Chondrocyte (in vitro differentiated cells): ENCODE results near the gene ITGB1BP2. TPM values are rescaled to one million over a fixed set of nuclear protein-coding genes. Genes with fewer than 3 reads are reported as not detected.

ENCODE experiments used
- DNase-seq: peaks from one replicate; pipeline ENCODE4 v3.0.0; 2021; ENCODE audit warnings: mixed read lengths, low spot score
- H3K27ac Mint-ChIP-seq: one replicate; pipeline ENCODE4 v1.8.0; 2021; ENCODE audit warnings: mild to moderate bottlenecking, moderate library complexity, mixed read lengths; ENCODE audit not compliant: unreplicated experiment
- H3K27me3 Mint-ChIP-seq: 2 replicates; pipeline ENCODE4 v1.8.0; 2021; ENCODE audit warnings: low read depth, mixed read lengths
- H3K36me3 Mint-ChIP-seq: 2 replicates; pipeline ENCODE4 v1.8.0; 2021; ENCODE audit warnings: low read depth, mixed read lengths
- H3K4me1 Mint-ChIP-seq: 2 replicates; pipeline ENCODE4 v1.8.0; 2021; ENCODE audit warnings: low read depth, mild to moderate bottlenecking, mixed read lengths
- H3K4me3 Mint-ChIP-seq: one replicate; pipeline ENCODE4 v1.8.0; 2021; ENCODE audit warnings: mild to moderate bottlenecking, moderate library complexity, mixed read lengths; ENCODE audit not compliant: unreplicated experiment
- H3K9me3 Mint-ChIP-seq: 2 replicates; pipeline ENCODE4 v1.8.0; 2021; ENCODE audit warnings: low read depth, mixed read lengths
- CTCF ChIP-seq: fragments of 200-600 bp; sonication (generic); IDR thresholded peaks from 2 replicates; pipeline ENCODE4 v1.5.0; 2021; ENCODE audit warnings: antibody characterized with exemption, mild to moderate bottlenecking, moderate library complexity
- long read RNA-seq: library from polyadenylated mRNA; stranded (forward); transcript quantifications from one replicate; pipeline ENCODE4 v2.0.0, GENCODE V29; 2021
- total RNA-seq: library from RNA; stranded (reverse); gene quantifications from 3 replicates; pipeline ENCODE4 v1.2.1, GENCODE V29; 2021

ITGB1BP2 gene
- total RNA-seq, result 2.1 to 3.2 TPM (median 2.5 TPM) in 3 replicates
- long read RNA-seq, result 0 reads

GRCh38 chrX:71301195-71301924 is at the start of gene ITGB1BP2:
ITGB1BP2 (plus strand) TSS chrX:71301750; CDS start chrX:71301807, 57 bp downstream.
- peaks cover 16% of the 10 kb centered on the region for H3K4me1 Mint-ChIP-seq
- H3K27ac Mint-ChIP-seq, result peak within 1 kb of the TSS; percentile 74
- no peaks in the 10 kb centered on the region for H3K27me3 Mint-ChIP-seq
- H3K4me3 Mint-ChIP-seq, result peak within 1 kb of the TSS; percentile 47
- H3K9me3 Mint-ChIP-seq, result peaks cover 3% of the 10 kb centered on the region
- no peak for TF ChIP-seq CTCF
- DNase-seq, result no peak
- H3K36me3 Mint-ChIP-seq, result peaks cover 40% of the 10 kb centered on the region

- H3K36me3 Mint-ChIP-seq, result peaks cover 12% of the 10 kb centered on the region
- no peaks in the 10 kb centered on the region for H3K9me3 Mint-ChIP-seq
- TF ChIP-seq CTCF, result no peak
- H3K27me3 Mint-ChIP-seq, result no peaks in the 10 kb centered on the region
- H3K27ac Mint-ChIP-seq, result peak overlapping the region; percentile 36
- DNase-seq, result no peak
- peaks cover 19% of the 10 kb centered on the region for H3K4me1 Mint-ChIP-seq
- peak overlapping the region; percentile 40 for H3K4me3 Mint-ChIP-seq
Observed at GRCh38 chrX:71252221-71252620, 49.3 kb upstream of the ITGB1BP2 start.

GRCh38 chrX:71253253-71254091 is 48.1 kb upstream of the ITGB1BP2 start:
- Mint-ChIP-seq H3K36me3 (peaks cover 9% of the 10 kb centered on the region), H3K9me3 (no peaks in the 10 kb centered on the region), H3K4me1 (peaks cover 19% of the 10 kb centered on the region), H3K4me3 (peak overlapping the region; percentile 90), H3K27me3 (no peaks in the 10 kb centered on the region), H3K27ac (peak overlapping the region; percentile 59)
- TF ChIP-seq CTCF, result peak; percentile 72
- DNase-seq, result peak; percentile 56

GRCh38 chrX:71254092-71254963 is 47.2 kb upstream of the ITGB1BP2 start, which contains the start of gene ZMYM3:
ZMYM3 (minus strand) TSS chrX:71254140; CDS start chrX:71253255, 885 bp downstream.
- no peak for TF ChIP-seq CTCF
- H3K27ac Mint-ChIP-seq, result peak within 1 kb of the TSS; percentile 60

More at GRCh38 chrX:71254092-71254963, 47.2 kb upstream of the ITGB1BP2 start, which contains the start of gene ZMYM3:
- peak; percentile 96 for DNase-seq
- Mint-ChIP-seq H3K9me3 (no peaks in the 10 kb centered on the region), H3K36me3 (peaks cover 6% of the 10 kb centered on the region), H3K4me1 (peaks cover 19% of the 10 kb centered on the region), H3K27me3 (no peaks in the 10 kb centered on the region), H3K4me3 (peak within 1 kb of the TSS; percentile 90)
